ENCODE measurements around the gene CSF3R. TPM values are rescaled to one million over a fixed set of nuclear protein-coding genes. Genes with fewer than 3 reads are reported as not detected.
"Not testable (repeated sequence)": the region's sequence is repeated elsewhere in the genome, so short reads cannot be mapped to it uniquely, and the experiment has no call there.

The CSF3R gene
- polyA plus RNA-seq, 3 donors = 270 to 1,537 (median 447) TPM

DNA sequence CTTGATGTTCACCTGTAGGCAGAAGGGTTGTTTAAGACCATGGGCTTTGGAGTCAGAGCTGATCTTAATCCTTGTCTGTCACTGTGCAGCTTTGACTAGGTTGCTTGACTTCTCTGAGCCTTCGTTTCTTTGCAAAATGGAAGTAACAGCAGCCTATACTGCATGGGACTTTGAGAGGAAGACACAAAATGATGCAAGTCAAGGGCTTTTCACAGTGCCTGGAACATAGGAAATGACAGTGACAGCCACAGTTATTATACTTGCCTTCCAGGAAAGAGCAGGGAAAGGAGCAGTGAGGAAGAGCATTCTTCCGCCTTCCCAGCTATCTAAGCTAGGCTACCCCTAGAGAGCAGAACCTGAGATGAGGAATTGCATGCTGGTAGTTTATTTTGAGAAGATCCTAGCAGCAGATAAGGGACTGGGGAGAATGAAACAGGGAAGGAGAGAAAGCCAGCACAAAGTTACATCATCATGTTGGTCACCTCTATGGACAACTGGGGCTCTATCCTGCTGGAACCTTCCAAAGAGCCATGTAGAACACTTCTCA is 3.1 kb downstream of the CSF3R start:
- no peaks in the 10 kb centered on the region for H3K9me3 ChIP-seq (replicated peaks in 1 of 2; ENCODE audit: control insufficient read depth in 1 of 2, insufficient read depth in 1 of 2, low read length in 2 of 2)
- peak overlapping the region; percentile 36 to 98 for H3K27ac ChIP-seq (ENCODE audit: low read depth in 1 of 2, low read length in 2 of 2)
- H3K4me3 ChIP-seq (replicated peaks in 1 of 3; ENCODE audit: low read depth in 2 of 3, low read length in 3 of 3) = peak overlapping the region in 1 of 3 experiments; percentile 98

DNA sequence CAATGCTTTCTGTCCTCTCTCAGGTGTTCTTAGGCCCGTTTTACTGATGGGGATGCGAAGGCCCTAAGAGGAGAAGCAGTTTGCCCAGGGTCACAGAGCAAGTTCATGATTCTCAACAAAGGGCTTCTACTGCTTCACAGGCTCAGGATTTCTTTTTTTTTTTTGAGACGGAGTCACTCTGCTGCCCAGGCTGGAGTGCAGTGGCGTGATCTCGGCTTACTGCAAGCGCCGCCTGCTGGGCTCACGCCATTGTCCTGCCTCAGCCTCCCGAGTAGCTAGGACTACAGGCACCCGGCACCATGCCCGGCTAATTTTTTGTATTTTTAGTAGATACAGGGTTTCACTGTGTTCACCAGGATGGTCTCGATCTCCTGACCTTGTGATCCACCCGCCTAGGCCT is 5.1 kb downstream of the CSF3R start:
- H3K27me3 ChIP-seq (ENCODE audit: control insufficient read depth in 2 of 2, insufficient read depth in 2 of 2, low read length in 2 of 2); H3K4me2 ChIP-seq (replicated peaks; ENCODE audit: extremely low read depth, low read length, poor library complexity, severe bottlenecking); H3K9ac ChIP-seq (ENCODE audit: insufficient read depth, low read length, poor library complexity, severe bottlenecking); H3K27me3 Mint-ChIP-seq (ENCODE audit: low read depth in 3 of 3); H3K4me3 ChIP-seq (replicated peaks in 1 of 3; ENCODE audit: low read depth in 2 of 3, low read length in 3 of 3); H3K4me3 Mint-ChIP-seq; DNase-seq; intact Hi-C loops (cut with micrococcal nuclease); H3K27ac ChIP-seq (ENCODE audit: low read depth in 1 of 2, low read length in 2 of 2); H3K9me3 ChIP-seq (replicated peaks in 1 of 2; ENCODE audit: control insufficient read depth in 1 of 2, insufficient read depth in 1 of 2, low read length in 2 of 2); H2AFZ ChIP-seq (ENCODE audit: insufficient read depth, low read depth, low read length, poor library complexity, severe bottlenecking); H3K9me3 Mint-ChIP-seq: not testable (repeated sequence)
- Mint-ChIP-seq H3K27ac (peak overlapping the region in 1 of 7 donors; percentile 25), H3K36me3 (peaks cover 80 to 95% of the 10 kb centered on the region in 2 donors), H3K4me1 (peaks cover 41% of the 10 kb centered on the region)
- H3K4me1 ChIP-seq (ENCODE audit: control insufficient read depth in 1 of 2, insufficient read depth in 2 of 2, low read length in 2 of 2) = peaks cover 29 to 41% of the 10 kb centered on the region in 2 donors
- WGBS (ENCODE audit: insufficient coverage) = 98% methylated on average over 10 of the region's 13 CpGs
- H4K20me1 ChIP-seq (ENCODE audit: insufficient read depth, low read length) = peaks cover 81% of the 10 kb centered on the region
- peaks cover 55% of the 10 kb centered on the region for H3K79me2 ChIP-seq (ENCODE audit: insufficient read depth, low read length)
- H3K36me3 ChIP-seq (replicated peaks in 1 of 2; ENCODE audit: control insufficient read depth in 1 of 2, insufficient read depth in 2 of 2, low read length in 2 of 2) = peaks cover 75 to 86% of the 10 kb centered on the region in 2 donors

More for the DNA sequence above, 3.1 kb downstream of the CSF3R start:
- H3K9ac ChIP-seq (ENCODE audit: insufficient read depth, low read length, poor library complexity, severe bottlenecking) = no peak overlapping the region
- peaks cover 57% of the 10 kb centered on the region for H3K4me1 Mint-ChIP-seq
- intact Hi-C loops (cut with micrococcal nuclease) = no loop called here
- H3K9me3 Mint-ChIP-seq = peaks cover 0 to 2% (median 0%) of the 10 kb centered on the region in 7 donors
- 47% methylated on average over 1 of the region's 2 CpGs for WGBS (ENCODE audit: insufficient coverage)
- peaks cover 0 to 1% (median 0%) of the 10 kb centered on the region in 3 donors for H3K27me3 Mint-ChIP-seq (ENCODE audit: low read depth in 3 of 3)
- H3K27ac Mint-ChIP-seq = peak overlapping the region; percentile 15 to 88 (median 62)
- no peak for DNase-seq
- H3K4me2 ChIP-seq (replicated peaks; ENCODE audit: extremely low read depth, low read length, poor library complexity, severe bottlenecking) = peak overlapping the region; percentile 89
- H3K4me3 Mint-ChIP-seq = peak overlapping the region in 1 of 2 donors; percentile 68
- peaks cover 62% of the 10 kb centered on the region for H4K20me1 ChIP-seq (ENCODE audit: insufficient read depth, low read length)
- H2AFZ ChIP-seq (ENCODE audit: insufficient read depth, low read depth, low read length, poor library complexity, severe bottlenecking) = no peak overlapping the region
- H3K36me3 ChIP-seq (replicated peaks in 1 of 2; ENCODE audit: control insufficient read depth in 1 of 2, insufficient read depth in 2 of 2, low read length in 2 of 2) = peaks cover 55 to 66% of the 10 kb centered on the region in 2 donors
- TF ChIP-seq, protein P1, sequence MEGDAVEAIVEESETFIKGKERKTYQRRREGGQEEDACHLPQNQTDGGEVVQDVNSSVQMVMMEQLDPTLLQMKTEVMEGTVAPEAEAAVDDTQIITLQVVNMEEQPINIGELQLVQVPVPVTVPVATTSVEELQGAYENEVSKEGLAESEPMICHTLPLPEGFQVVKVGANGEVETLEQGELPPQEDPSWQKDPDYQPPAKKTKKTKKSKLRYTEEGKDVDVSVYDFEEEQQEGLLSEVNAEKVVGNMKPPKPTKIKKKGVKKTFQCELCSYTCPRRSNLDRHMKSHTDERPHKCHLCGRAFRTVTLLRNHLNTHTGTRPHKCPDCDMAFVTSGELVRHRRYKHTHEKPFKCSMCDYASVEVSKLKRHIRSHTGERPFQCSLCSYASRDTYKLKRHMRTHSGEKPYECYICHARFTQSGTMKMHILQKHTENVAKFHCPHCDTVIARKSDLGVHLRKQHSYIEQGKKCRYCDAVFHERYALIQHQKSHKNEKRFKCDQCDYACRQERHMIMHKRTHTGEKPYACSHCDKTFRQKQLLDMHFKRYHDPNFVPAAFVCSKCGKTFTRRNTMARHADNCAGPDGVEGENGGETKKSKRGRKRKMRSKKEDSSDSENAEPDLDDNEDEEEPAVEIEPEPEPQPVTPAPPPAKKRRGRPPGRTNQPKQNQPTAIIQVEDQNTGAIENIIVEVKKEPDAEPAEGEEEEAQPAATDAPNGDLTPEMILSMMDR (IDR thresholded peaks at IDR 0.05) = no peak
- H3K27me3 ChIP-seq (ENCODE audit: control insufficient read depth in 2 of 2, insufficient read depth in 2 of 2, low read length in 2 of 2) = no peaks in the 10 kb centered on the region
- H3K36me3 Mint-ChIP-seq = peaks cover 61 to 78% of the 10 kb centered on the region in 2 donors
- peaks cover 61% of the 10 kb centered on the region for H3K79me2 ChIP-seq (ENCODE audit: insufficient read depth, low read length)
- H3K4me1 ChIP-seq (ENCODE audit: control insufficient read depth in 1 of 2, insufficient read depth in 2 of 2, low read length in 2 of 2) = peaks cover 48 to 60% of the 10 kb centered on the region in 2 donors
